Glutamatergic neuron (in vitro differentiated cells): ENCODE results near the gene KLC4. TPM values are rescaled to one million over a fixed set of nuclear protein-coding genes. Genes with fewer than 3 reads are reported as not detected.

Experiments used
- DNase-seq: peaks from one replicate; pipeline ENCODE4 v3.0.0; 2022
- H3K27ac Mint-ChIP-seq: one replicate; pipeline ENCODE4 v1.8.0; 2020; ENCODE audit warnings: mild to moderate bottlenecking, mixed read lengths, inconsistent platforms; ENCODE audit not compliant: unreplicated experiment
- H3K27me3 Mint-ChIP-seq: one replicate; pipeline ENCODE4 v1.8.0; 2020; ENCODE audit warnings: mild to moderate bottlenecking, moderate library complexity, mixed read lengths, inconsistent platforms; ENCODE audit not compliant: unreplicated experiment
- H3K36me3 Mint-ChIP-seq: one replicate; pipeline ENCODE4 v1.8.0; 2020; ENCODE audit warnings: mild to moderate bottlenecking, mixed read lengths, inconsistent platforms; ENCODE audit not compliant: unreplicated experiment
- H3K4me1 Mint-ChIP-seq: one replicate; pipeline ENCODE4 v1.8.0; 2020; ENCODE audit warnings: mild to moderate bottlenecking, low read depth, mixed read lengths, inconsistent platforms; ENCODE audit not compliant: unreplicated experiment
- H3K4me3 Mint-ChIP-seq: one replicate; pipeline ENCODE4 v1.8.0; 2020; ENCODE audit warnings: mild to moderate bottlenecking, mixed read lengths, inconsistent platforms; ENCODE audit not compliant: unreplicated experiment
- H3K9me3 Mint-ChIP-seq: one replicate; pipeline ENCODE4 v1.8.0; 2020; ENCODE audit warnings: mild to moderate bottlenecking, moderate library complexity, mixed read lengths, inconsistent platforms; ENCODE audit not compliant: unreplicated experiment
- total RNA-seq: library from RNA; stranded (reverse); fragmentation: NEBNext Ultra II Directional; extraction: Animal tissue kit (Norgen Biotek cat#: 25700); gene quantifications from one replicate; pipeline ENCODE4 v1.2.1, GENCODE V29; 2021; ENCODE audit not compliant: unreplicated experiment
- TF ChIP-seq, protein P1 (sequence below): fragments of 200-600 bp; sonication (generic); IDR thresholded peaks from one replicate; pipeline ENCODE4 v1.5.0; 2021; ENCODE audit not compliant: partially characterized antibody, unreplicated experiment

Gene KLC4
- total RNA-seq, 1 donor from 2014 or later = 62.3 TPM

DNA sequence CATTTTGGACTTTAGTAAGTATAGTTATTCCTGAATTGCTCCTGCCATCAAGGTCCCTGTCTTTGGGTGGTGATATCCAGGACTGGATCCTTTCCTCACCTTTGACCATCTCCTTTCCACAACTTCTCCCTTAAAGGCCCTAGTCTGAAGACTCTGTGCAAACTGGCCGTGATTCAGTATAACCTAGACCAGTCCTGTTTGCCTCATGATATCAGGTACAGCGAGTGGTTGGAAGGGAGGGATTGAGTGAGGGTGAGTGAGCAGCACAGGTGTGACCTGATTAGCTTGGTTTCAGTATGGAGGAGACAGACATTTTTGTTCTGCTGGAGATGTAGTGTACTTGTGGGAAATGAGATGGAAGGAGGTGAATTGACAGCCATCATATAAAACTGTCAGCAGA, 40.3 kb upstream of the KLC4 start:
- no peaks in the 10 kb centered on the region for H3K36me3 Mint-ChIP-seq
- H3K9me3 Mint-ChIP-seq = peaks cover 11% of the 10 kb centered on the region
- DNase-seq = no peak
- peak overlapping the region; percentile 22 for H3K27ac Mint-ChIP-seq
- TF ChIP-seq, protein P1, sequence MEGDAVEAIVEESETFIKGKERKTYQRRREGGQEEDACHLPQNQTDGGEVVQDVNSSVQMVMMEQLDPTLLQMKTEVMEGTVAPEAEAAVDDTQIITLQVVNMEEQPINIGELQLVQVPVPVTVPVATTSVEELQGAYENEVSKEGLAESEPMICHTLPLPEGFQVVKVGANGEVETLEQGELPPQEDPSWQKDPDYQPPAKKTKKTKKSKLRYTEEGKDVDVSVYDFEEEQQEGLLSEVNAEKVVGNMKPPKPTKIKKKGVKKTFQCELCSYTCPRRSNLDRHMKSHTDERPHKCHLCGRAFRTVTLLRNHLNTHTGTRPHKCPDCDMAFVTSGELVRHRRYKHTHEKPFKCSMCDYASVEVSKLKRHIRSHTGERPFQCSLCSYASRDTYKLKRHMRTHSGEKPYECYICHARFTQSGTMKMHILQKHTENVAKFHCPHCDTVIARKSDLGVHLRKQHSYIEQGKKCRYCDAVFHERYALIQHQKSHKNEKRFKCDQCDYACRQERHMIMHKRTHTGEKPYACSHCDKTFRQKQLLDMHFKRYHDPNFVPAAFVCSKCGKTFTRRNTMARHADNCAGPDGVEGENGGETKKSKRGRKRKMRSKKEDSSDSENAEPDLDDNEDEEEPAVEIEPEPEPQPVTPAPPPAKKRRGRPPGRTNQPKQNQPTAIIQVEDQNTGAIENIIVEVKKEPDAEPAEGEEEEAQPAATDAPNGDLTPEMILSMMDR = no peak
- peaks cover 10% of the 10 kb centered on the region for H3K27me3 Mint-ChIP-seq
- peaks cover 26% of the 10 kb centered on the region for H3K4me1 Mint-ChIP-seq
- H3K4me3 Mint-ChIP-seq = peak overlapping the region; percentile 5

DNA sequence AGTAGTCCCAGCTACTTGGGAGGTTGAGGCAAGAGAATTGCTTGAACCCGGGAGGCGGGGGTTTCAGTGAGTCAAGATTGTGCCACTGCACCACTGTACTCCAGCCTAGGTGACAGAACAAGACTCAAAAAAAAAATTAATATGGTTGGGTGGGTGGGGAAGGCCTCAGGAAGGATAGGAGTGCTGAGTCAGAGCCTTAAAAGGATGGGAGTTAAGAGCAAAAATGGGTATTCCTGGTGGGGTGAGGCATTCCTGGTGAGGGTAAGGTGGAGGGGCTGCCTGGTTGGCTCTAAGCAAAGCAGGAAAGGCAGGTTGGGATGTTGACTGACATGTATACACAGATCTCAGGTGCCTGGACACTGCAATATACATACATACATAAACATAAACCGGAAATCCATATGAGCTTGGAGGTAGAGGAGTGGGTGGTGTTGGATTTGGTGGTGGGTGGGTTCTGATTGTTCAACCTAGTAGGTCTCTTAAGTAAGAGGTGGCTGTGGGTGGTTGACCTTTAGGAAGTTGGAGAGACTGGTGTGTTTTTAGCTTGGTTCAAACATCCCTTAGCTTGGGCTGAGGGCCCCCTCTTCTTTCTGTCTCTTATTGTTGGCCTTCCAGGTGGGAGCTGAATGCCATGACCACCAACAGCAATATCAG, 39.3 kb upstream of the KLC4 start:
- Mint-ChIP-seq H3K4me1 (peaks cover 20% of the 10 kb centered on the region), H3K27ac (peak overlapping the region; percentile 83)

DNA sequence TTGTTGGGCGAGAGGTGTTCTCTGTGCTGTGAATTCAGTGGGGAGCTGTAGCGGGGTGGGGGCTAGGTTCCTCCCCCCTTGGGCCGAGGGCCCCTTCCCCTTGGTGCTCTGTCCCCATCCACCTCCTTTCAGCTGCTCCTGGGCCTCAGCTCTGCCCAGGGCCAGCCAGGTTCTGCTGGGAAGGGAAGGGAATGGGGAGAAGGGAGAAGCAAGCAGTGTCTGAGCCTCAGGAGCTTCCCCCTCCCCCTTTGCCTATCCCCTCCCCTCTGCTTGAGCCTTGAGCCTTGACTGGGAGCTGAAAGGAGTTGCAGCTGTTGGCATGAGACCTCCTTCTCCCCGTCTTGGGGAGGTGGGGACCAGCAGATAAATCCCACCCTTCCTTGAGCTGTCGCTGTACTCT, 38.6 kb upstream of the KLC4 start:
- Mint-ChIP-seq H3K27ac (peak overlapping the region; percentile 83), H3K9me3 (peaks cover 11% of the 10 kb centered on the region)
- peak; percentile 24 for DNase-seq

More for the DNA sequence above, 39.3 kb upstream of the KLC4 start:
- H3K27me3 Mint-ChIP-seq = peaks cover 5% of the 10 kb centered on the region
- peaks cover 11% of the 10 kb centered on the region for H3K9me3 Mint-ChIP-seq
- H3K36me3 Mint-ChIP-seq = no peaks in the 10 kb centered on the region
- H3K4me3 Mint-ChIP-seq = peak overlapping the region; percentile 68
- DNase-seq = no peak
- TF ChIP-seq, protein P1 = no peak

DNA sequence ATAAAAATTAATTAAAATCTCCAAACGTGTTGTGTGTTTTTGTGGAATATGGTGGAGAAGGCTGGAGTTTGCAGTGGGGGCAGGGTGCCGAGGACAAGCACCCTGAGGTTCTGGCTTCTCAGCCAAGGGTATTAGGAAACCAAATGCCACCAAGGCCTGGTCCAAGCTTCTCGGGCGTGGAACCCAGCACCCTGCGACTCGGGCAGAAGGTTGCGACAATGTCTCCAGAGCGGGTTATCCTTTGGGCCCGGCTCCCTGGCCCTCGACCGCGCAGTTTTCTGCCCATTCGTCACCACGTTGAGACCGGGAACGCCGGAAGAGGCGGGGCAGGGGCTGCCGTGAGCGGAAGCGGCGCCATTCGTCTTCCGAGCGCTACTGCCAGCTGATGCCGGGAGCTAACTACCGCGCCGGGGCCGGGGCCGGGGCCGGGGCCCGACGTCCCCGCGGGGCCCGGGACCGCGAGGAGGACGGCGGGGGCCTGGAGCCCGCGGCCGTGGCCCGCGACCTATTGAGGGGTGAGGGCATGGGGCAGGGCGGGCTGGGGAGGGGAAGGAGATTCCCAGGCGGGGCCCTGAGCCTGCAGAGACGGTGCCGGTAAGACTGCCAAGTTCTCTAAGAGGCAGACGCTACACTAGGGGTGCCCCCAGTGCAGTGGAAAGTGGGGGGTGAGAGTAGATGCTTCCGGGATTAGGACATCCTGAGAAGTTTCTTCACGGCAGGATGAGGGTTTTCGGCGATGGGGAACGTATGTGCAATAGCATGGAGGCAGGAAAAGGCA, 38.0 kb upstream of the KLC4 start, which contains the start of gene RRP36:
RRP36 (plus strand) TSS at position 354 of the 778 bp plus-strand sequence; CDS start at position 386, 32 bp downstream.
- peak; percentile 85 for DNase-seq
- Mint-ChIP-seq H3K4me3 (peak within 1 kb of the TSS; percentile 96), H3K27me3 (peaks cover 5% of the 10 kb centered on the region), H3K27ac (peak within 1 kb of the TSS; percentile 97), H3K4me1 (peaks cover 13% of the 10 kb centered on the region), H3K36me3 (no peaks in the 10 kb centered on the region), H3K9me3 (peaks cover 8% of the 10 kb centered on the region)
- TF ChIP-seq, protein P1 = no peak

More for the DNA sequence above, 38.6 kb upstream of the KLC4 start:
- H3K4me1 Mint-ChIP-seq = peaks cover 19% of the 10 kb centered on the region
- TF ChIP-seq, protein P1 = no peak
- H3K4me3 Mint-ChIP-seq = peak overlapping the region; percentile 80
- no peaks in the 10 kb centered on the region for H3K36me3 Mint-ChIP-seq
- peaks cover 5% of the 10 kb centered on the region for H3K27me3 Mint-ChIP-seq
